NCI-H146 (cell line): ENCODE results near the gene PGLYRP2.
"Not testable (repeated sequence)": the region's sequence is repeated elsewhere in the genome, so short reads cannot be mapped to it uniquely, and the experiment has no call there.

Experiments used
- DNase-seq: peaks from one replicate; lab custom pipeline; 2025; lab: John Stamatoyannopoulos, UW

The PGLYRP2 gene

GRCh38 chr19:15479391-15480345 lies at the start of gene PGLYRP2:
Gene PGLYRP2, minus strand, starts transcription at chr19:15479501. Its CDS starts 130 bp downstream, at chr19:15479371.
- DNase-seq, result peak; percentile 14

GRCh38 chr19:15527705-15528104 lies 48.4 kb upstream of the PGLYRP2 start:
- no peak for DNase-seq

GRCh38 chr19:15526408-15526807 lies 47.1 kb upstream of the PGLYRP2 start:
- no peak for DNase-seq

GRCh38 chr19:15525291-15525690 lies 46.0 kb upstream of the PGLYRP2 start:
- no peak for DNase-seq

- DNase-seq, result no peak
Observed at GRCh38 chr19:15524781-15525180, 45.5 kb upstream of the PGLYRP2 start.

- no peak for DNase-seq
Observed at GRCh38 chr19:15519433-15519976, 40.2 kb upstream of the PGLYRP2 start.

- DNase-seq, result no peak
Observed at GRCh38 chr19:15517778-15518177, 38.5 kb upstream of the PGLYRP2 start.

GRCh38 chr19:15516363-15516762 lies 37.1 kb upstream of the PGLYRP2 start:
- no peak for DNase-seq

- not testable (repeated sequence) for DNase-seq
Observed at GRCh38 chr19:15515227-15515625, 35.9 kb upstream of the PGLYRP2 start.

GRCh38 chr19:15511671-15512424 lies 32.5 kb upstream of the PGLYRP2 start:
- DNase-seq, result no peak

- DNase-seq, result no peak
Observed at GRCh38 chr19:15508035-15508710, 28.9 kb upstream of the PGLYRP2 start, which contains the start of gene CYP4F22. Gene CYP4F22, plus strand, starts transcription at chr19:15508525. Its CDS starts 16,812 bp downstream, at chr19:15525337.

- DNase-seq, result no peak
Observed at GRCh38 chr19:15507068-15508034, 28.1 kb upstream of the PGLYRP2 start.

- no peak for DNase-seq
Observed at GRCh38 chr19:15506074-15506571, 26.8 kb upstream of the PGLYRP2 start.

GRCh38 chr19:15502264-15502663 lies 23.0 kb upstream of the PGLYRP2 start:
- DNase-seq, result no peak

- no peak for DNase-seq
Observed at GRCh38 chr19:15501596-15501995, 22.3 kb upstream of the PGLYRP2 start.

- DNase-seq, result no peak
Observed at GRCh38 chr19:15498910-15499309, 19.6 kb upstream of the PGLYRP2 start.

GRCh38 chr19:15498156-15498858 lies 19.0 kb upstream of the PGLYRP2 start:
- DNase-seq, result no peak

- DNase-seq, result no peak
Observed at GRCh38 chr19:15495151-15495550, 15.8 kb upstream of the PGLYRP2 start.

- DNase-seq, result no peak
Observed at GRCh38 chr19:15488489-15489226, 9.4 kb upstream of the PGLYRP2 start.
